ENCODE measurements around the gene KIF24. TPM values are rescaled to one million over a fixed set of nuclear protein-coding genes. Genes with fewer than 3 reads are reported as not detected.

Gene KIF24
- polyA plus RNA-seq, 1 experiment, result 0.77 TPM

DNA sequence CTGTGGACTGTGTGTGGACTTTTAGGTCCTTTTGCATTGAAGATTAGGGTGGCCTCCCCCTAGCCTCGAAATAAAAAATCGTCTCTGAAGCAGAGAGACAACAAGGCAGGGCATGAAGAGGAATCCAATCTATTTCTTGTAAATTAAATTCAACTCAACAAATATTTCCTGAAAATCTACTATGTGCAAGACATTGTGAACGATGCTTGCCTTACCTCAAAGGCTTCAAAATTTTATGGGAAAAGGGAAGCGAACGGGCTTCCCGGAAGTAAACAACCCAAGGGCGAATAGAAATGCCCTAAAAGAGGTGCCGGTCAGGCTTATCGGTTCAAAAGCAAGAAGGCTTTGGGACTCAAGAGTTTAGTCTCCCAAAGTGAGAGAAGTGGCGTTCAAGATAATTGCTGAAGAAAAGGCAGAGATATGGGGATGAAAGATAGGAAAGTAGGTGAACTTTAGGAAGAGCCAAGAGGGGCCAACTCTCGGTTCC lies 525 bp downstream of the KIF24 start:
- H3K27ac ChIP-seq (ENCODE audit: low read depth, low read length), result peak overlapping the region; percentile 43
- H3K9me3 ChIP-seq (ENCODE audit: control insufficient read depth, insufficient read depth, low read length), result no peaks in the 10 kb centered on the region; the same call in 1 of the 2 replicates
- POLR2A ChIA-PET, result no interaction called here
- no peak for TF ChIP-seq CTCF (IDR thresholded peaks at IDR 0.05; ENCODE audit: low read depth, low read length)
- peak overlapping the region; percentile 86 for H3K4me3 ChIP-seq (ENCODE audit: low read depth, low read length)
- CTCF ChIA-PET, result interaction anchor here (1.3 kb wide), 1 partner anchor 51 kb away, joined by 3 read pairs; no protein-coding TSS in a partner anchor
- no peak for DNase-seq (ENCODE audit: low read depth, low spot score)
- H3K27me3 ChIP-seq (ENCODE audit: control insufficient read depth, insufficient read depth, low read length), result no peaks in the 10 kb centered on the region

DNA sequence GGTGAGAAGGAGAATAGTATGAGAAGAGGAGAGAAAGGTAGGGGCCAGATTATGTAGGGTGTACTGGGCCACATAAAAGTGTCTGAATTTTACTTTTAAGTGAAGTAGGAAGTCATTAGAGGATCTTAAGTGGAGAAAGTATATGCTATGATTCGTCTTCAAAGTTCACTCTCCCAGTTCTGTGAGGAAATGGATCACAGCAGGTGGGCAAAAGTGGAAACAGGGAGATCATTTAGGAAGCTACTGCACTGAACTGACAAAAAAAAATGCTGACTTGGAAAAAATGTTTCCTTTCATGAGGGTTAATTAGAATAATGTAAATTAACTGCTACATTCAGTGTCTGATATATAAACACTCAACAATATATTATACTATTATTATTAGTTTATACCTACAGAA lies 2.4 kb downstream of the KIF24 start:
- H3K4me3 ChIP-seq (ENCODE audit: low read depth, low read length), result no peak overlapping the region
- ChIA-PET POLR2A (no interaction called here), CTCF (no interaction called here)
- H3K27me3 ChIP-seq (ENCODE audit: control insufficient read depth, insufficient read depth, low read length), result no peaks in the 10 kb centered on the region
- TF ChIP-seq CTCF (IDR thresholded peaks at IDR 0.05; ENCODE audit: low read depth, low read length), result no peak
- DNase-seq (ENCODE audit: low read depth, low spot score), result no peak
- H3K9me3 ChIP-seq (ENCODE audit: control insufficient read depth, insufficient read depth, low read length), result no peaks in the 10 kb centered on the region; the same call in 1 of the 2 replicates
- no peak overlapping the region for H3K27ac ChIP-seq (ENCODE audit: low read depth, low read length)

DNA sequence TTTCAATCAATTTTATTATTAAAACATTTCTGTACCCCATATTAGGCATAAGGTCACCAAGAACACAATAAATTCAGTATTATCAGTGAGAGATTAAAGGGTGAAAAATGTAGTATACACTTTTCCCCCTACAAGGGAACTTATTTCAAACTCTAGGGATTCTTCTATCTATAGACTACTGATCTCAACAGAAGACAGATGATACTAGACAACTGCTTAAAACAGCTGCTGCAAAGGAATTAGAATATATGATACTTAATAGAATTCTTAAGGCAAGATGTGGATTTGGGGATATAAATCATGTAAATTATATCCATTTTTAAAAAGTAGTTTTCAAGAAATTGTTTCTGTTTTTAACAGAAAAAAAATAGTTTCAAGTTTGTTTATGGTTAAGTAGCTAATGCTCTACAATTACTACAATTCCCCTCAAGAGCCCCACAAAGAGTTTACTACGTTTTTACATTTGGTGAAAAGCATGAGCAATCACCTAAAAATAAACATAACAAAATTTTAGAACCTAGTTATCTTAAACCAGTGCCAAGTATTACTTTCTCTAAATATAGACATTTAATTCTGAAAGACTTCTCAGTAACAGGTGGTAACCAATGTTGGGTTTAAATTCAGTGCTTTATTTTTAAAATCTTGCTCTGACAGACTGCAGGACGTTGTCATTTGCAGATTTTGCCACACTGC lies 6.0 kb downstream of the KIF24 start:
- Histone ChIP-seq H3K27me3 (ENCODE audit: control insufficient read depth, insufficient read depth, low read length) (no peaks in the 10 kb centered on the region), H3K9me3 (ENCODE audit: control insufficient read depth, insufficient read depth, low read length) (peaks cover 3% of the 10 kb centered on the region; the same call in 1 of the 2 replicates), H3K4me3 (ENCODE audit: low read depth, low read length) (no peak overlapping the region), H3K27ac (ENCODE audit: low read depth, low read length) (no peak overlapping the region)
- POLR2A ChIA-PET, result no interaction called here
- CTCF ChIA-PET, result no interaction called here
- no peak for DNase-seq (ENCODE audit: low read depth, low spot score)
- no peak for TF ChIP-seq CTCF (IDR thresholded peaks at IDR 0.05; ENCODE audit: low read depth, low read length)

- CTCF ChIA-PET, result interaction anchor here (1.1 kb wide), 1 partner anchor 67 kb away, joined by 3 read pairs; no protein-coding TSS in a partner anchor
These were observed 7.6 kb downstream of the KIF24 start for GRCh38 chr9:34321451-34321850.

More at GRCh38 chr9:34321451-34321850, 7.6 kb downstream of the KIF24 start:
- POLR2A ChIA-PET, result no interaction called here
- DNase-seq (ENCODE audit: low read depth, low spot score), result no peak
- Histone ChIP-seq H3K4me3 (ENCODE audit: low read depth, low read length) (no peak overlapping the region), H3K27ac (ENCODE audit: low read depth, low read length) (no peak overlapping the region), H3K9me3 (ENCODE audit: control insufficient read depth, insufficient read depth, low read length) (peaks cover 3% of the 10 kb centered on the region; the same call in 1 of the 2 replicates), H3K27me3 (ENCODE audit: control insufficient read depth, insufficient read depth, low read length) (no peaks in the 10 kb centered on the region)
- TF ChIP-seq CTCF (IDR thresholded peaks at IDR 0.05; ENCODE audit: low read depth, low read length), result no peak
